Measurements from ENCODE around the gene BCAN.
"Not testable (repeated sequence)": the region's sequence is repeated elsewhere in the genome, so short reads cannot be mapped to it uniquely, and the experiment has no call there.

Gene BCAN

DNA sequence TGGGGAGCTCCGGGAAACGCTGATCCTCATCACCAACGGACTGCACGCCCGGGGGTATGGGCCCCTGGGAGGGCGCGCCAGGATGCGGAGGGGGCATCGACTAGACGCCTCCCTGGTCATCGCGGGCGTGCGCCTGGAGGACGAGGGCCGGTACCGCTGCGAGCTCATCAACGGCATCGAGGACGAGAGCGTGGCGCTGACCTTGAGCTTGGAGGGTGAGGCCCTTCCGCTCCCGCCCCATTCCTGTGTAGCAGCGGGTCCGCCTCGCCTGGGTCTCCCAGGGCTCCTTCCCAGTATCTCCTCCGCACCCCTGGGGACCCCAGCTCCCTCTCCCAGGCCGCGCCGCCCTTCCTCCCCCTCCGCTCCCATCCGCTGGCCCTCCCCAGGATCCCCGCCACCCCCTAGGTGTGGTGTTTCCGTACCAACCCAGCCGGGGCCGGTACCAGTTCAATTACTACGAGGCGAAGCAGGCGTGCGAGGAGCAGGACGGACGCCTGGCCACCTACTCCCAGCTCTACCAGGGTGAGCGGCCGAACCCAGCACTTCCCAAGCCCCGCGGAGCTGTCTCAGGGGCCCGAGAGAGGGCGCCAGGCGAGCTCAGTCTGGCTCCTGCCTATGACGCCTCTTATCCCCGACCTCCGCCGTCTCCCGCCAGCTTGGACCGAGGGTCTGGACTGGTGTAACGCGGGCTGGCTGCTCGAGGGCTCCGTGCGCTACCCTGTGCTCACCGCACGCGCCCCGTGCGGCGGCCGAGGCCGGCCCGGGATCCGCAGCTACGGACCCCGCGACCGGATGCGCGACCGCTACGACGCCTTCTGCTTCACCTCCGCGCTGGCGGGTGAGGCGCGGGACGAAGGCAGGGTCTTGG is 17.7 kb upstream of the BCAN start:
- Histone ChIP-seq H3K9me3 (ENCODE audit: low read length) (no peaks in the 10 kb centered on the region), H3K27me3 (ENCODE audit: insufficient read depth, low read length) (peaks cover 56% of the 10 kb centered on the region), H3K36me3 (ENCODE audit: insufficient read depth, low read length) (no peaks in the 10 kb centered on the region), H3K4me3 (ENCODE audit: low read length) (peak overlapping the region; percentile 33), H2AFZ (ENCODE audit: low read depth, low read length) (peak overlapping the region; percentile 37), H3K4me1 (ENCODE audit: insufficient read depth, low read length) (peaks cover 9% of the 10 kb centered on the region)

DNA sequence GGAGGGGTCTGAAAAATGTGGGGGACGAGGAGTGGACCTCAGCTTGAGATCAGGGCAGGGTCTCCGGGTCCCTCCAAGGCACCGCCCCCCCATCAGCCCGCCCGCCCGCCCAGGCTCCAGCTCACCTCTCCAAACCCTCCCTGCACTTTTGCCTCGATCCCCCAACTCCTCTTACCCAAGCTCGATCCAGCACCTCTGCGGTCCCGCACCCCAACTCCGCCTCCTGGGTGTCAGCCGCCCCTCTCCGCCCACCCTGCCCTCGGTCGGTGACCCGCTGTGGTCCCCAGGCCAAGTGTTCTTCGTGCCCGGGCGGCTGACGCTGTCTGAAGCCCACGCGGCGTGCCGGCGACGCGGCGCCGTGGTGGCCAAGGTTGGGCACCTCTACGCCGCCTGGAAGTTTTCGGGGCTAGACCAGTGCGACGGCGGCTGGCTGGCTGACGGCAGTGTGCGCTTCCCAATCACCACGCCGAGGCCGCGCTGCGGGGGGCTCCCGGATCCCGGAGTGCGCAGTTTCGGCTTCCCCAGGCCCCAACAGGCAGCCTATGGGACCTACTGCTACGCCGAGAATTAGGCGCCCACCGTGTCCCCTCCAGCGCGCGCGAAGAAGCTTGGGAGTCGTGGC is 17.0 kb upstream of the BCAN start:
- Histone ChIP-seq H3K36me3 (ENCODE audit: insufficient read depth, low read length) (no peaks in the 10 kb centered on the region), H3K4me1 (ENCODE audit: insufficient read depth, low read length) (peaks cover 9% of the 10 kb centered on the region), H3K9me3 (ENCODE audit: low read length) (no peaks in the 10 kb centered on the region), H3K27me3 (ENCODE audit: insufficient read depth, low read length) (peaks cover 52% of the 10 kb centered on the region), H3K4me3 (ENCODE audit: low read length) (peak overlapping the region; percentile 33), H2AFZ (ENCODE audit: low read depth, low read length) (peak overlapping the region; percentile 37)

- no peaks in the 10 kb centered on the region for H3K9me3 ChIP-seq (ENCODE audit: low read length)
- peak overlapping the region; percentile 9 for H3K4me3 ChIP-seq (ENCODE audit: low read length)
- H3K27me3 ChIP-seq (ENCODE audit: insufficient read depth, low read length), result peaks cover 46% of the 10 kb centered on the region
Measured at GRCh38 chr1:156625436-156626078, 16.4 kb upstream of the BCAN start.

DNA sequence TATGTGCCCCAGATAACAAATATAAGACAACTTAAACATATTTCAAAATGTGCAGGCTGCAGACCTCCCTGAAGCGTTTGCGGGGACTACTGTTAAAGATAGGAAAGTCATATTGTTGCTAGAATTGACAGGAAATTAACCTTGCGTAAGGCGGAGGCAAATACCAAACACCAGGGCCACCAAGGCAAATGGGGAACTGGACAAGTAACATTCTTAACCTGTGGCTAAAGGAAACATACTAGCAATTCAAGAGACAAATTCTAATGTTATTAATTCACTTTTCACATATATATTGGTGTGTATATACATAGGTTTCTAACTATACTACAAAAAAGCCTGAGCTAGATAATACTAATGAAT is 15.9 kb upstream of the BCAN start:
- H3K4me1 ChIP-seq (ENCODE audit: insufficient read depth, low read length), result peaks cover 9% of the 10 kb centered on the region
- no peak overlapping the region for H3K4me3 ChIP-seq (ENCODE audit: low read length)
- no peaks in the 10 kb centered on the region for H3K9me3 ChIP-seq (ENCODE audit: low read length)

More at GRCh38 chr1:156625436-156626078, 16.4 kb upstream of the BCAN start:
- Histone ChIP-seq H3K4me1 (ENCODE audit: insufficient read depth, low read length) (peaks cover 9% of the 10 kb centered on the region), H2AFZ (ENCODE audit: low read depth, low read length) (peak overlapping the region; percentile 20), H3K36me3 (ENCODE audit: insufficient read depth, low read length) (no peaks in the 10 kb centered on the region)

DNA sequence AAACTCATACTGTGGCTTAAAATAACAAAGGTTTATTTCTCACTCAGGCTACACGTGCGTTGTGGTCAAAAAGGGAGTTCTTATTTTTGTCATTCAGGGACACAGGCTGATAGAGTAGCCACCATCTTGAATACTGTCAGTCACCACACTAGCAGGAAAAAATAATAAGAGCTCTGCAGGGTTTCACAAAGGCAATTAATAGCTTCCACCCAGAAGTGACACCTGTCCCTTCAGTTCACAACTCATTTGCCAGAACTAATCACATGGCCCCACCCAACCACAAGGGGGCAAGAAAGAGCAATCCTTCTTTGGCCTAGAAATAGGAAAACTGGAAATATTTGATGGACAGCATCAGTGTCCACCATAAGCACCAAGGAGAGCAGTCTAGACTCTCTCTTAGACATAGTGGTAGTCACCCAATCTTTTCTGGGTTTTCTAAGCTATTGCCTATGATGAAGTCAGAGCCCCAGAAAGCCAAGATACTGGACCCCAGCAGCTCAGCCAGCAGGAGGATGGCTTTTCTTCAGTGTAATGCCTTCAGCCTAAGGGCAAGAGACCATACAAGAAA is 14.5 kb upstream of the BCAN start:
- H3K27me3 ChIP-seq (ENCODE audit: insufficient read depth, low read length), result peaks cover 41% of the 10 kb centered on the region
- peaks cover 9% of the 10 kb centered on the region for H3K4me1 ChIP-seq (ENCODE audit: insufficient read depth, low read length)
- H3K36me3 ChIP-seq (ENCODE audit: insufficient read depth, low read length), result no peaks in the 10 kb centered on the region
- H2AFZ ChIP-seq (ENCODE audit: low read depth, low read length), result no peak overlapping the region
- no peak overlapping the region for H3K4me3 ChIP-seq (ENCODE audit: low read length)
- no peaks in the 10 kb centered on the region for H3K9me3 ChIP-seq (ENCODE audit: low read length)

More for the DNA sequence above, 15.9 kb upstream of the BCAN start:
- no peak overlapping the region for H2AFZ ChIP-seq (ENCODE audit: low read depth, low read length)
- peaks cover 43% of the 10 kb centered on the region for H3K27me3 ChIP-seq (ENCODE audit: insufficient read depth, low read length)
- H3K36me3 ChIP-seq (ENCODE audit: insufficient read depth, low read length), result no peaks in the 10 kb centered on the region

DNA sequence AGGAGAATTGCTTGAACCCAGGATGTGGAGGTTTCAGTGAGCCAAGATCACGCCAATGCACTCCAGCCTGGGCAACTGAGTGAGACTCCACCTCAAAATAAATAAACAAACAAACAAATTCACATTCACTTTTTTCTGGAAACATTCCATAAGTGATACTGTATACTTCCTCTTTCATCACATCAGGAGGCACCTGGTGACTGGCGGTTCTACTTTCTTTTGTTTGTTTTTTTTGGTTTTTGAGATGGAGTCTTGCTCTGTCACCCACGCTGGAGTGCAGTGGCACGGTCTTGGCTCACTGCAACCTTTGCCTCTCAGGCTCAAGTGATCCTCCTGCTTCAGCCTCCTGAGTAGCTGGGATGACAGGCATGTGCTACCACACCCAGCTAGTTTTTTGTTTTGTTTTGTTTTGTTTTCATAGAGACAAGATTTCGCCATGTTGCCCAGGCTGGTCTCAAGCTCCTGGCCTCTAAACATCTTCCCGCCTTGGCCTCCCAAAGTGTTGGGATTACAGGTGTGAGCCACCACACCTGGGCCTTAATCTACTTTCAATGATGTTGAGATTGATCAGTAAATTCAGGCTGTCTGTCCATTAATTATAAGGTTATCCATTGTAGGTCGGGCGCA is 12.0 kb upstream of the BCAN start:
- no peaks in the 10 kb centered on the region for H3K9me3 ChIP-seq (ENCODE audit: low read length)
- H3K36me3 ChIP-seq (ENCODE audit: insufficient read depth, low read length), result no peaks in the 10 kb centered on the region
- H3K4me3 ChIP-seq (ENCODE audit: low read length), result no peak overlapping the region
- peaks cover 7% of the 10 kb centered on the region for H3K4me1 ChIP-seq (ENCODE audit: insufficient read depth, low read length)
- H3K27me3 ChIP-seq (ENCODE audit: insufficient read depth, low read length), result peaks cover 38% of the 10 kb centered on the region
- no peak overlapping the region for H2AFZ ChIP-seq (ENCODE audit: low read depth, low read length)

- not testable (repeated sequence) for H3K9me3 ChIP-seq (ENCODE audit: low read length); H2AFZ ChIP-seq (ENCODE audit: low read depth, low read length)
- H3K27me3 ChIP-seq (ENCODE audit: insufficient read depth, low read length), result peaks cover 31% of the 10 kb centered on the region
Measured at GRCh38 chr1:156631152-156631551, 10.8 kb upstream of the BCAN start.

DNA sequence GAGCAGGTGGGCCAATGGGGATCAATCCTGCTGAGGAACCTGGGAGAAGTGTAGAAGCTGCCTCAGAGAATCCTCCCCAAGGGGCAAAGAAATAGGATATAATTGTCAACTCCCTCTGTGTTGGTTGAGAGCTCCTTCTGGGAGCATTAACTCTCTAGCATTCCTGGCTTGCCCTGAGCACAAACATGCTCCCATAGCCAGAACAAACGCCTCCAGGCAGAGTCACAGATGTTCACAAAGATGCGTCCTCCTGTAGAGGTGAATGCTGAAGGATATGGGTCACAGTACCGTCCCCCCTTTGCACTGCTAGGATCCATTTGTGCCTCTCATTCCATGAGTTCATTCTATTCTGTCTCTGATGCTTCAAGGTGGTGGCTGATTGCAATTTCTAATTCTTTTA is 9.6 kb upstream of the BCAN start:
- Histone ChIP-seq H3K4me3 (ENCODE audit: low read length) (no peak overlapping the region), H2AFZ (ENCODE audit: low read depth, low read length) (no peak overlapping the region), H3K36me3 (ENCODE audit: insufficient read depth, low read length) (no peaks in the 10 kb centered on the region), H3K4me1 (ENCODE audit: insufficient read depth, low read length) (no peaks in the 10 kb centered on the region), H3K9me3 (ENCODE audit: low read length) (no peaks in the 10 kb centered on the region), H3K27me3 (ENCODE audit: insufficient read depth, low read length) (peaks cover 28% of the 10 kb centered on the region)

More at GRCh38 chr1:156631152-156631551, 10.8 kb upstream of the BCAN start:
- H3K36me3 ChIP-seq (ENCODE audit: insufficient read depth, low read length); H3K4me1 ChIP-seq (ENCODE audit: insufficient read depth, low read length); H3K4me3 ChIP-seq (ENCODE audit: low read length): not testable (repeated sequence)

GRCh38 chr1:156638189-156638985 is 3.5 kb upstream of the BCAN start:
- Histone ChIP-seq H3K9me3 (ENCODE audit: low read length) (no peaks in the 10 kb centered on the region), H3K36me3 (ENCODE audit: insufficient read depth, low read length) (no peaks in the 10 kb centered on the region), H3K27me3 (ENCODE audit: insufficient read depth, low read length) (peaks cover 41% of the 10 kb centered on the region), H3K4me1 (ENCODE audit: insufficient read depth, low read length) (peaks cover 24% of the 10 kb centered on the region), H2AFZ (ENCODE audit: low read depth, low read length) (no peak overlapping the region), H3K4me3 (ENCODE audit: low read length) (no peak overlapping the region)

GRCh38 chr1:156639601-156640101 is 2.3 kb upstream of the BCAN start:
- peaks cover 34% of the 10 kb centered on the region for H3K27me3 ChIP-seq (ENCODE audit: insufficient read depth, low read length)
- H3K36me3 ChIP-seq (ENCODE audit: insufficient read depth, low read length), result no peaks in the 10 kb centered on the region
- H3K4me1 ChIP-seq (ENCODE audit: insufficient read depth, low read length), result peaks cover 24% of the 10 kb centered on the region
- no peak overlapping the region for H3K4me3 ChIP-seq (ENCODE audit: low read length)
- no peak overlapping the region for H2AFZ ChIP-seq (ENCODE audit: low read depth, low read length)
- no peaks in the 10 kb centered on the region for H3K9me3 ChIP-seq (ENCODE audit: low read length)

DNA sequence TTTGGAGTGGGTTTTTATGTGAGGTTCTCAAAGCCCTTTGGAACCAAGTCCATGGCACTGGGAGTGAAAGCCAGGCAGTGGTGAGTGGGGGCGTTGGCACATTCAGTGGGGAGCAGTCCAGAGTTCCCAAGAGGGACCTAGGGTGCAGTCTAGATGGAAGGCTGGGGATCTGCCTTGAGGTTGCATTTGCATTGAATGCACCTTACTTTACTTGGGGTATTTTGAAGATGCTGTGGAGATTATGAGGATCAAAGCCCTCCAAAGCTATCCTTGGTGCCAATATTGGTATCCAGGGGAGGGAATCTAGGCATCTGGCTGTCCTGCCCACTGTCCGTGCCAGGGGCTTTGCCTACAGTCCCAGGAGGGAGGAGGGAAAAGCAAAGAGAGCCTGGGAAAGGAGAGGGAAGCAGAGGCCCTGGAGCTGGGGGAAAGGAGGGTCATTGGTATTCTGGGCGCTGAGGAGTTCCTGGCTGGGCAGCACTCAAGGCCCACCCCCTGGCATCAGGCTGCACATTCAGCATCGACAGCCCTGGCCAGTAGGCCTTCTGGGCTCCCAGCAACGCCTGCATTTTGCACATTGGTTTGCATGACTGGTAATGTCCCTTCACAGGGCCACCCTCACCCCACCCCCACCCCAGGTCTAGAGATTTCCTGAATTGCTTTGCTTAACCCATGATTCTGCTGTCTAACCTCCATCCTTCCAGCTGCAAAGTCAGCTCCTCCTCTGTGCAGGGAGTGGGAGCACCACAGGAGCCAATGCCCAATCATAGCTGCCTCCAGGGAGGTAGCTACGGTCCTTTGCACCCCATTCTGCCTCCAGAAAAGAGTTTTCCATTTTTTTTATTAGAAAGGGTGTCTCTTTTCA is 843 bp upstream of the BCAN start:
- H3K27me3 ChIP-seq (ENCODE audit: insufficient read depth, low read length), result peaks cover 29% of the 10 kb centered on the region
- H3K9me3 ChIP-seq (ENCODE audit: low read length), result no peaks in the 10 kb centered on the region
- H3K36me3 ChIP-seq (ENCODE audit: insufficient read depth, low read length), result no peaks in the 10 kb centered on the region
- peak overlapping the region; percentile 26 for H2AFZ ChIP-seq (ENCODE audit: low read depth, low read length)
- H3K4me3 ChIP-seq (ENCODE audit: low read length), result peak overlapping the region; percentile 41
- H3K4me1 ChIP-seq (ENCODE audit: insufficient read depth, low read length), result peaks cover 24% of the 10 kb centered on the region
